Measurements from ENCODE around the gene SMTN. TPM values are rescaled to one million over a fixed set of nuclear protein-coding genes. Genes with fewer than 3 reads are reported as not detected.
"Not testable (repeated sequence)": the region's sequence is repeated elsewhere in the genome, so short reads cannot be mapped to it uniquely, and the experiment has no call there.

SMTN gene
- total RNA-seq, 1 experiment from 2014 or later: 23.5 TPM

DNA sequence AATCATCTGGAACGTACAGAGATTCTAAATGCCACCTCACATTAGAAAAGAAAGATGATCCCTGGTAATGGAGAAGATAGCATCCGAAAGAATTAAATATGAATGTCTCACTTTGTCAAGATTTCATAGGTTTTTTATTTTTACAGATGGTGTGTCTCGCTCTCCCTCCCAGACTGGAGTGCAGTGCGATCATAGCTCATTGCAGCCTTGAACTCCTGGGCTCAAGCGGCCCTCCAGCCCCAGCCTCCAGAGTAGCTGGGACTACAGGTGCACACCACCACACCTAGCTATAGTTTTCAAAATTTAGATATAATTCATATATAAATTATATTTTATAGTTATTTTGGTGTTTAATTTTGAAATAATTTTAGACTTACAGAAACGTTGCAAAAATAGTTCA lies 16.7 kb upstream of the SMTN start:
- peaks cover 12% of the 10 kb centered on the region for H3K79me2 ChIP-seq (ENCODE audit: low read length)
- no peaks in the 10 kb centered on the region for H3K9me3 ChIP-seq (ENCODE audit: low read length)
- peak overlapping the region; percentile 87 for H3K27ac ChIP-seq (ENCODE audit: low read length)
- H3K27me3 ChIP-seq (ENCODE audit: low read length): no peaks in the 10 kb centered on the region
- peaks cover 29% of the 10 kb centered on the region for H3K4me1 ChIP-seq (ENCODE audit: low read length)
- peak overlapping the region; percentile 78 for H3K4me2 ChIP-seq (ENCODE audit: low read depth, low read length, poor library complexity, severe bottlenecking)
- peak overlapping the region; percentile 77 for H3K9ac ChIP-seq (ENCODE audit: low read length)
- peak; percentile 68 for DNase-seq
- H4K20me1 ChIP-seq (ENCODE audit: insufficient read depth, low read depth, low read length): no peaks in the 10 kb centered on the region
- no peaks in the 10 kb centered on the region for H3K36me3 ChIP-seq (ENCODE audit: insufficient read depth, low read length)
- H2AFZ ChIP-seq (ENCODE audit: low read length): peak overlapping the region; percentile 76; the same call in 1 of the 2 replicates
- H3K4me3 ChIP-seq (ENCODE audit: low read length): peak overlapping the region; percentile 84
- no peaks in the 10 kb centered on the region for H3K9me2 ChIP-seq (replicated peaks; ENCODE audit: insufficient read depth, low read length)

DNA sequence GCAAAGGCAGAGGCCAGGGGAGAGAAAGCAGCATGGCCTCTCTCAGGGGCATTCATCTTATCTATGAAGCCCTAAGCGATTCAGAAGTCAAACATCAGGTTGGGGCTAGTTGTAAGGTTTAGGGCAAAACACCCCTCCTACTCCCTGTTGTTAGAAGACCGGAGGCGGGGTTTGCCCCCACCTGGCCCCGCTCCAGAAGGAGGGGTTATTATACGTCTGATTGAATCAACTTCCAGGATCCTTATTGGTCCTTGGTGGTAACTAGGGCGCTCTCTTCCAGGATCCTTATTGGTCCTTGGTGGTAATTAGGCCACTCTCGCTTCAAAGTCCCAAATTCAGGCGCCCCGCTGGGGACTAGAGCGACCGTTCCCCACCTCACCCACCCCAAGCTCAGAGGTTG lies 12.1 kb upstream of the SMTN start:
- H3K4me1 ChIP-seq (ENCODE audit: low read length): peaks cover 16% of the 10 kb centered on the region
- DNase-seq: no peak
- no peak overlapping the region for H3K27ac ChIP-seq (ENCODE audit: low read length)
- no peak overlapping the region for H2AFZ ChIP-seq (ENCODE audit: low read length)
- H4K20me1 ChIP-seq (ENCODE audit: insufficient read depth, low read depth, low read length): no peaks in the 10 kb centered on the region
- H3K9me3 ChIP-seq (ENCODE audit: low read length): no peaks in the 10 kb centered on the region
- no peaks in the 10 kb centered on the region for H3K9me2 ChIP-seq (replicated peaks; ENCODE audit: insufficient read depth, low read length)
- H3K27me3 ChIP-seq (ENCODE audit: low read length): no peaks in the 10 kb centered on the region
- H3K9ac ChIP-seq (ENCODE audit: low read length): no peak overlapping the region
- H3K36me3 ChIP-seq (ENCODE audit: insufficient read depth, low read length): no peaks in the 10 kb centered on the region
- H3K4me3 ChIP-seq (ENCODE audit: low read length): no peak overlapping the region
- H3K4me2 ChIP-seq (ENCODE audit: low read depth, low read length, poor library complexity, severe bottlenecking): no peak overlapping the region
- peaks cover 12% of the 10 kb centered on the region for H3K79me2 ChIP-seq (ENCODE audit: low read length)

DNA sequence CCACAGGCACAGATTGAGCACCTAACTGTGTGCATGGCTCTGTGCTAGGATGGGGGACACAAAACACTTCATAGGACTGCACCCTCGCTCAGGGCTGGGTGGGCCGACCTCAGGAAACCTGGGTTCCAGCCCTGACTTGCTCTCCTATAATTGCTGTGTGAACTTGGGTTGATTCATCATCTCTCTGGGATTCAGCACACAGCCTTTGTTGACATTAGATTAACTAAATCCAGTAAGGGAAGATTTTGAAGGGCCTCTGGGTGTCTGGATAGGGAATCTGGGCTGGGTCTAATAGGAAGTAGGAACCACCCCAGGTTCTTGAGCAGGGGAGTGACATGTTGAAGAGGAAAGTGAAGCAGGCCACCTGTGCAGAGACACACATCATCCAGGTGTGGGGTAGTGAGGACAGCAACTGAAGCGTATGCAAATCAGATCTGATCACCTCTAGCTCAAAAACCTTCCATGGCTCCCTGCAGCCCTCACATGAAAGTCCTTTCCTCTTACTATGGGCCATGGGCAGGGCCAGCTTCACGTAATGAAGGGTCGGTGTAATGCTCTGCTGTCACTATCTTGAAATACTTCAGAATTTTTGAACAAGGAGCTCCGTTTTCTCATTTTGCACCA lies 11.3 kb upstream of the SMTN start:
- not testable (repeated sequence) for H3K27ac ChIP-seq (ENCODE audit: low read length)

DNA sequence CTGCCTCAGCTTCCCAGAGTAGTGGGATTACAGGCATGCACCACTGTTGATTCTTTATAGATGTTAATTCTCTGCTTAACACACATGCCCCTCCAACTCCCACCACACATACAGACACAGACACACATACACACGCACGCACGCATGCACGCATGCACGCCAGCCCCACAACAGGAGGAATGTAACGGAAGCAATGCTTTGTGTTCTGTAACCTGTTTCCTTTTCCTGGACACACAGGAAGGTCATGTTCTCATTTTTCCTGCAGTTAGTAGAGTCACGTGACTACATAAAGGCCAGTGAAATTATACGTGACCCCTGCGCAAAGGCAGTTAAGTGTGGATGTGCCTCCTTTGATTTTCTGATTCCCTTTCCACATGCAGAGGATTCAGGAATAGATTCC lies 8.0 kb upstream of the SMTN start:
- DNase-seq: not testable (repeated sequence)

More for the DNA sequence above, 11.3 kb upstream of the SMTN start:
- H4K20me1 ChIP-seq (ENCODE audit: insufficient read depth, low read depth, low read length); DNase-seq; H3K27me3 ChIP-seq (ENCODE audit: low read length); H3K9ac ChIP-seq (ENCODE audit: low read length); H3K36me3 ChIP-seq (ENCODE audit: insufficient read depth, low read length); H3K9me3 ChIP-seq (ENCODE audit: low read length); H3K9me2 ChIP-seq (replicated peaks; ENCODE audit: insufficient read depth, low read length); H3K79me2 ChIP-seq (ENCODE audit: low read length); H3K4me3 ChIP-seq (ENCODE audit: low read length); H2AFZ ChIP-seq (ENCODE audit: low read length); H3K4me2 ChIP-seq (ENCODE audit: low read depth, low read length, poor library complexity, severe bottlenecking): not testable (repeated sequence)
- peaks cover 14% of the 10 kb centered on the region for H3K4me1 ChIP-seq (ENCODE audit: low read length)

DNA sequence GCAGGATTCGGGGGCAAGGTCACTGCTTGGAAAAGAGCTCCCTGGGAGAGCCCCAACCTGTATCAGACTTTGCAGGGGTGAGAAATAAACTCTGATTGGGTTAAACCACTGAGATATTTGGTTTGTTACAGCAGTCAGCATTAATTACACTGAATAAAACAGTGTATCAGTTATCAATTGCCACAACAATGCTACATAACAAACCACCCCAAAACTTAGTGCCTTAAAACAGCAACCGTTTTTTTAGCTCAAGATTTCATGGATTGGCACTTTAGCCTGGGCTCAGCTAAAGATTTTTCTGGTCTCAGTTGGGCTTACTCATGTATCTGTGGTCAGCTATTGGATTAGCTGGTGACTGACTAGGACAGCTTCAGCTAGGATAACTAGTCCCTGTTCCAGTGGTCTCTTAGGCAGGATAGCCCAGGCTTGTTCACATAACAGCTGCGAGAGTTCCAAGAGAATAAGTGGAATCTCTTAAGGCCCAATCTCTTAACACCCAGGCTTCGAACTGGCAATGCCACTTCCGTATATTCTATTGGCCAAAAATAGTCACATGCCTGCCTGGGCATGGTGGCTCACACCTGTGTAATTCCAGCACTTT lies 7.5 kb upstream of the SMTN start:
- H3K27ac ChIP-seq (ENCODE audit: low read length); H2AFZ ChIP-seq (ENCODE audit: low read length); H3K27me3 ChIP-seq (ENCODE audit: low read length); H3K79me2 ChIP-seq (ENCODE audit: low read length); H3K4me2 ChIP-seq (ENCODE audit: low read depth, low read length, poor library complexity, severe bottlenecking); DNase-seq; H3K9me2 ChIP-seq (replicated peaks; ENCODE audit: insufficient read depth, low read length); H4K20me1 ChIP-seq (ENCODE audit: insufficient read depth, low read depth, low read length); H3K9ac ChIP-seq (ENCODE audit: low read length); H3K4me1 ChIP-seq (ENCODE audit: low read length); H3K9me3 ChIP-seq (ENCODE audit: low read length); H3K4me3 ChIP-seq (ENCODE audit: low read length); H3K36me3 ChIP-seq (ENCODE audit: insufficient read depth, low read length): not testable (repeated sequence)

More for the DNA sequence above, 8.0 kb upstream of the SMTN start:
- not testable (repeated sequence) for H3K4me3 ChIP-seq (ENCODE audit: low read length); H3K4me1 ChIP-seq (ENCODE audit: low read length); H3K27me3 ChIP-seq (ENCODE audit: low read length); H3K4me2 ChIP-seq (ENCODE audit: low read depth, low read length, poor library complexity, severe bottlenecking); H3K9ac ChIP-seq (ENCODE audit: low read length); H3K27ac ChIP-seq (ENCODE audit: low read length); H3K79me2 ChIP-seq (ENCODE audit: low read length); H4K20me1 ChIP-seq (ENCODE audit: insufficient read depth, low read depth, low read length); H2AFZ ChIP-seq (ENCODE audit: low read length); H3K9me2 ChIP-seq (replicated peaks; ENCODE audit: insufficient read depth, low read length); H3K9me3 ChIP-seq (ENCODE audit: low read length); H3K36me3 ChIP-seq (ENCODE audit: insufficient read depth, low read length)

DNA sequence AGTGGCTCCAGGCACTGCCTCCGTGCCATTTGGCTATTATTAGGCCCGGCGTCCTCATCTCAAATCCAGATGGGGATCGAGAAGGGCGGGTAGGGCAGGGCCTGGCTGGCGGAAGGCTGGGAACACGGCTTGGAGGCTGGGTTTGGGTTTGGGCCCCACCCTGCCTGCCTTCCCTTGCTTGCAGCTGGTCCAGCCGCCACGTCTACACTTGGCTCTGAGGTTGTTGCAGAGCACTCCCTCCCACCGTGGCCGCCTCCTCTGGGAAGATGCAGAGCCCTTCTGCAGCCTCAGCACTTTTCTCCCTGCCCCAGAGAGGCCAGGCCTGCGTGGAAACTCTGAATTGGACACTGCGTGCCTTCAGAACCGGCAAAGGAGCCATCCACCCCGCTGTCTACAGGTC lies 5.2 kb upstream of the SMTN start:
- H3K9me3 ChIP-seq (ENCODE audit: low read length): no peaks in the 10 kb centered on the region
- H2AFZ ChIP-seq (ENCODE audit: low read length): no peak overlapping the region
- no peak overlapping the region for H3K4me2 ChIP-seq (ENCODE audit: low read depth, low read length, poor library complexity, severe bottlenecking)
- no peaks in the 10 kb centered on the region for H3K79me2 ChIP-seq (ENCODE audit: low read length)
- H4K20me1 ChIP-seq (ENCODE audit: insufficient read depth, low read depth, low read length): no peaks in the 10 kb centered on the region
- H3K27me3 ChIP-seq (ENCODE audit: low read length): no peaks in the 10 kb centered on the region
- no peaks in the 10 kb centered on the region for H3K36me3 ChIP-seq (ENCODE audit: insufficient read depth, low read length)
- H3K27ac ChIP-seq (ENCODE audit: low read length): no peak overlapping the region
- no peak for DNase-seq
- no peak overlapping the region for H3K4me3 ChIP-seq (ENCODE audit: low read length)
- peaks cover 5% of the 10 kb centered on the region for H3K4me1 ChIP-seq (ENCODE audit: low read length)
- H3K9ac ChIP-seq (ENCODE audit: low read length): no peak overlapping the region
- H3K9me2 ChIP-seq (replicated peaks; ENCODE audit: insufficient read depth, low read length): no peaks in the 10 kb centered on the region

DNA sequence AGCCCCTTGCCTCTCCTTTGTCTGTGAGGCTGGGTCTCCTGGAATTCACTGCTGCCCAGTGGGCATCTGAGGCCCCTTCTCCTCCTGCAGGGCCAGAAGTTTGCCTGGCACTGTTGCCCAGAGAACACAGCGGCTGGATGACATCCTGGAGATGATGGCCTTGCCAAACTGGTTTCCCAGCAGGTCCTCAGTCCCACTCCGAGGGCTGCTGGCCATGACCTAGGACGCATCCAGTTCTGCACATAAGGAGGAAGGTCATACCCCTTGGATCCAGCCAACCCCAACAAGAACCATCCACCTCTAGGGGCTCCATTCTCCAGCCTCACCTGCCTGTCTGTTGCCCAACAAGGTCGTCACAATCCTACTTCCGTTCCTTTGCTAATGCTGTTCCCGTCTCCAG lies 3.4 kb upstream of the SMTN start:
- DNase-seq: no peak
- H4K20me1 ChIP-seq (ENCODE audit: insufficient read depth, low read depth, low read length): no peaks in the 10 kb centered on the region
- H3K9me2 ChIP-seq (replicated peaks; ENCODE audit: insufficient read depth, low read length): no peaks in the 10 kb centered on the region

DNA sequence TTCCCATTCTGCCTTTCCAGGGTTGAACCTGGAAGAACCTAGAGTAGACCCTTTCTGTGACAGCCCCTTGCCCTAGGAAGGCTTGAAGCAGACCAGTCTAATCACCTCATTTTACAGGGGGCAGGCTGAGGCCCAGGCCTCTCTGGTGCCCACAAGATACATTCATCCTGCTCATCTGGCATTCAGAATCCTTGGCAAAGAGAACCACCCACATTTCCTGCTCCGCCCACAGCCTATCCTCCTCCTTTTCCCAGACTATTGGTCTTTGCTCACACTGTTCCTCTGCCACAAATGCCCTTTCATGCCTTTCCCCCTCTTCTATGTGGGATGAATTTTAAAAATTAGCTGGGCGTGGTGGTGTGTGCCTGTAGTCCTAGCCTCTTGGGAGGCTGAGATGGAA lies 2.7 kb upstream of the SMTN start:
- H3K79me2 ChIP-seq (ENCODE audit: low read length); H3K4me3 ChIP-seq (ENCODE audit: low read length); H3K27me3 ChIP-seq (ENCODE audit: low read length); H3K36me3 ChIP-seq (ENCODE audit: insufficient read depth, low read length); H3K9me3 ChIP-seq (ENCODE audit: low read length); H2AFZ ChIP-seq (ENCODE audit: low read length); H3K9ac ChIP-seq (ENCODE audit: low read length); H4K20me1 ChIP-seq (ENCODE audit: insufficient read depth, low read depth, low read length); H3K4me2 ChIP-seq (ENCODE audit: low read depth, low read length, poor library complexity, severe bottlenecking); H3K9me2 ChIP-seq (replicated peaks; ENCODE audit: insufficient read depth, low read length); DNase-seq; H3K27ac ChIP-seq (ENCODE audit: low read length): not testable (repeated sequence)
- peaks cover 26% of the 10 kb centered on the region for H3K4me1 ChIP-seq (ENCODE audit: low read length)

More for the DNA sequence above, 3.4 kb upstream of the SMTN start:
- Histone ChIP-seq H3K4me2 (ENCODE audit: low read depth, low read length, poor library complexity, severe bottlenecking) (no peak overlapping the region), H3K36me3 (ENCODE audit: insufficient read depth, low read length) (no peaks in the 10 kb centered on the region), H3K4me1 (ENCODE audit: low read length) (peaks cover 19% of the 10 kb centered on the region), H2AFZ (ENCODE audit: low read length) (no peak overlapping the region), H3K27ac (ENCODE audit: low read length) (no peak overlapping the region), H3K9ac (ENCODE audit: low read length) (no peak overlapping the region), H3K4me3 (ENCODE audit: low read length) (no peak overlapping the region), H3K9me3 (ENCODE audit: low read length) (no peaks in the 10 kb centered on the region), H3K27me3 (ENCODE audit: low read length) (no peaks in the 10 kb centered on the region), H3K79me2 (ENCODE audit: low read length) (no peaks in the 10 kb centered on the region)
